Hepatocyte (in vitro differentiated cells): Measurements from ENCODE around the gene CACYBP.

Source experiments
- CTCF ChIP-seq: fragments of 200-600 bp; sonication (generic); IDR thresholded peaks from 2 replicates; pipeline ENCODE4 v1.5.1; 2016; ENCODE audit warnings: antibody characterized with exemption, mild to moderate bottlenecking; ENCODE audit not compliant: poor library complexity
- EZH2 ChIP-seq: fragments of 200-600 bp; sonication (generic); IDR thresholded peaks from 2 replicates; pipeline ENCODE4 v1.6.1; 2016; ENCODE audit warnings: antibody characterized with exemption, mild to moderate bottlenecking, borderline replicate concordance
- EZH2phosphoT487 ChIP-seq: fragments of 200-600 bp; sonication (generic); IDR thresholded peaks from one replicate; pipeline ENCODE4 v1.6.1; 2018; ENCODE audit warnings: antibody characterized with exemption, mild to moderate bottlenecking, low read depth, moderate library complexity; ENCODE audit not compliant: unreplicated experiment, severe bottlenecking

GRCh38 chr1:174965362-174966007 is 34.3 kb upstream of the CACYBP start:
- TF ChIP-seq EZH2phosphoT487 (no peak), CTCF (no peak), EZH2 (no peak)
